NB4 (cell line): ENCODE data around the gene PIPOX.

Experiments used
- CTCF ChIP-seq: IDR thresholded peaks from one replicate; pipeline ENCODE4 v1.5.1; 2012; ENCODE audit warnings: low read depth, low read length
- POLR2A ChIP-seq: IDR thresholded peaks from 2 replicates; pipeline ENCODE4 v1.6.1; 2011; ENCODE audit warnings: mild to moderate bottlenecking; ENCODE audit not compliant: insufficient read length; ENCODE audit errors: extremely low read depth

- TF ChIP-seq POLR2A (no peak), CTCF (no peak)
Observed at GRCh38 chr17:29042026-29042678, 789 bp upstream of the PIPOX start.
